ENCODE measurements around the gene ACOT7.

The ACOT7 gene

DNA sequence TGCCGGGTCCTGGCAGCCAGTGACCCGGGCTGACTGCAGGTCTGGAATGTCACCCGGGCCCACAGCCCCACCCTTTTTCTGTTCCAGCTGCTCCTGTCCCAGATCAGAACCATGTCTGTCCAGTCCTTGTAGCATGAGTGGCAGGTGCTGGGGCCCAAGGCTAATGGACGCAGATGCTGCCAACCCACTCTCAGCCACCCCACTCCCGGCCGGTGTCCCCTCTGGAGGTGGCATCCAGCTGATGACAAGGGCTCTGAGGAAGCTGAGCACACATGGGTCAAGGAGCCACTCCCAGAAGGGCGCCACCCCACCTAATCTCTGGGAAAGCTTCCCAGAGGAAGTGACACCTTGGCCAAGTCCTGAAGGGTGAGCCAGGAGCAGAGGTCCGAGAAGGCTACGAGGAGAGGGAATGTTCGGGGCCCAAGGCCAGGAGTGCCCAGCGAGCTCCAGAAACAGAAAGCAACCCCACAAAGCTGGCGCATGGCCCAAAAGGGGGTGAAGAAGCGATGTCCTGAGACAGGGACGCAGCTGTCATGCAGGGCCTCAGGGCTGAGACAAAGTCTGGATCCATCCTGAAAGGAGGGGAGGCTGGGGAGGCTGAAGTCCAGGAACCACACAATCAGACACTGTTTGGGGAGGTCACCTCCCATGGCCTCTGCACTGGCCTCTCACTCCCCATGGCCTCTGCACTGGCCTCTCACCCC lies 39.5 kb downstream of the ACOT7 start:
- no peak overlapping the region for H3K4me2 ChIP-seq (ENCODE audit: low read length)
- H3K4me3 ChIP-seq (ENCODE audit: low read depth, low read length, poor library complexity, severe bottlenecking), result no peak overlapping the region
- no peak for TF ChIP-seq EZH2 (IDR thresholded peaks at IDR 0.05; ENCODE audit: borderline replicate concordance, low read length)
- TF ChIP-seq, protein P1, sequence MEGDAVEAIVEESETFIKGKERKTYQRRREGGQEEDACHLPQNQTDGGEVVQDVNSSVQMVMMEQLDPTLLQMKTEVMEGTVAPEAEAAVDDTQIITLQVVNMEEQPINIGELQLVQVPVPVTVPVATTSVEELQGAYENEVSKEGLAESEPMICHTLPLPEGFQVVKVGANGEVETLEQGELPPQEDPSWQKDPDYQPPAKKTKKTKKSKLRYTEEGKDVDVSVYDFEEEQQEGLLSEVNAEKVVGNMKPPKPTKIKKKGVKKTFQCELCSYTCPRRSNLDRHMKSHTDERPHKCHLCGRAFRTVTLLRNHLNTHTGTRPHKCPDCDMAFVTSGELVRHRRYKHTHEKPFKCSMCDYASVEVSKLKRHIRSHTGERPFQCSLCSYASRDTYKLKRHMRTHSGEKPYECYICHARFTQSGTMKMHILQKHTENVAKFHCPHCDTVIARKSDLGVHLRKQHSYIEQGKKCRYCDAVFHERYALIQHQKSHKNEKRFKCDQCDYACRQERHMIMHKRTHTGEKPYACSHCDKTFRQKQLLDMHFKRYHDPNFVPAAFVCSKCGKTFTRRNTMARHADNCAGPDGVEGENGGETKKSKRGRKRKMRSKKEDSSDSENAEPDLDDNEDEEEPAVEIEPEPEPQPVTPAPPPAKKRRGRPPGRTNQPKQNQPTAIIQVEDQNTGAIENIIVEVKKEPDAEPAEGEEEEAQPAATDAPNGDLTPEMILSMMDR (IDR thresholded peaks at IDR 0.05; ENCODE audit: low read length), result no peak
- H4K20me1 ChIP-seq (ENCODE audit: insufficient read depth, low read length), result no peaks in the 10 kb centered on the region
- no peaks in the 10 kb centered on the region for H3K9me3 ChIP-seq (ENCODE audit: low read length)
- H3K27me3 ChIP-seq (ENCODE audit: insufficient read depth, low read length), result no peaks in the 10 kb centered on the region
- no peaks in the 10 kb centered on the region for H3K36me3 ChIP-seq (ENCODE audit: insufficient read depth, low read length)
- no peaks in the 10 kb centered on the region for H3K9me2 ChIP-seq (ENCODE audit: low read depth, low read length)
- H2AFZ ChIP-seq (ENCODE audit: low read length), result no peak overlapping the region
- H3K4me1 ChIP-seq (ENCODE audit: insufficient read depth, low read length, severe bottlenecking), result no peaks in the 10 kb centered on the region
- no peak overlapping the region for H3K27ac ChIP-seq (ENCODE audit: low read depth, low read length, poor library complexity, severe bottlenecking)
- no peaks in the 10 kb centered on the region for H3K79me2 ChIP-seq (ENCODE audit: insufficient read depth, low read length)
- no peak overlapping the region for H3K9ac ChIP-seq (ENCODE audit: low read length)
- no peaks in the 10 kb centered on the region for H3F3A ChIP-seq (ENCODE audit: insufficient read depth, low read length)

DNA sequence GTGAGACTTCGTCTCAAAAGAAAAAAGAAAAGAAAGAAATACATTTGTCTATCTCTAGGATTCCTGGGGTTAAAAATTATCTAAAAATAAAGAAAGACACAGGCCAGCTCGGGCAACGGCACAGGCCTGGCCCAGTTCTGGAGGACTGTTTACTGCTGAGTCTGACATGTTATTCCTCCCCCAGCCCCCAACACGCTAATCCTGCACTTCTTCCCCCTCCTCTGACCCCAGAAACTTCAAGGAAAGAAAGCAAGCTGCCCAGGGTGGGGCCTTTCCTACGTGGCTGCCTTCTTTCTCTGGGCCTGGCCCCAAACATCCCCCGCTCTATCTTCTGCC lies 40.0 kb downstream of the ACOT7 start:
- Histone ChIP-seq H2AFZ (ENCODE audit: low read length) (no peak overlapping the region), H3K79me2 (ENCODE audit: insufficient read depth, low read length) (no peaks in the 10 kb centered on the region), H4K20me1 (ENCODE audit: insufficient read depth, low read length) (no peaks in the 10 kb centered on the region), H3K4me1 (ENCODE audit: insufficient read depth, low read length, severe bottlenecking) (peaks cover 2% of the 10 kb centered on the region), H3K9me2 (ENCODE audit: low read depth, low read length) (no peaks in the 10 kb centered on the region), H3K9ac (ENCODE audit: low read length) (no peak overlapping the region), H3K9me3 (ENCODE audit: low read length) (no peaks in the 10 kb centered on the region), H3F3A (ENCODE audit: insufficient read depth, low read length) (no peaks in the 10 kb centered on the region), H3K4me3 (ENCODE audit: low read depth, low read length, poor library complexity, severe bottlenecking) (no peak overlapping the region), H3K36me3 (ENCODE audit: insufficient read depth, low read length) (no peaks in the 10 kb centered on the region), H3K27ac (ENCODE audit: low read depth, low read length, poor library complexity, severe bottlenecking) (no peak overlapping the region), H3K27me3 (ENCODE audit: insufficient read depth, low read length) (no peaks in the 10 kb centered on the region), H3K4me2 (ENCODE audit: low read length) (no peak overlapping the region)
- TF ChIP-seq EZH2 (IDR thresholded peaks at IDR 0.05; ENCODE audit: borderline replicate concordance, low read length), result no peak
- TF ChIP-seq, protein P1 (IDR thresholded peaks at IDR 0.05; ENCODE audit: low read length), result no peak

DNA sequence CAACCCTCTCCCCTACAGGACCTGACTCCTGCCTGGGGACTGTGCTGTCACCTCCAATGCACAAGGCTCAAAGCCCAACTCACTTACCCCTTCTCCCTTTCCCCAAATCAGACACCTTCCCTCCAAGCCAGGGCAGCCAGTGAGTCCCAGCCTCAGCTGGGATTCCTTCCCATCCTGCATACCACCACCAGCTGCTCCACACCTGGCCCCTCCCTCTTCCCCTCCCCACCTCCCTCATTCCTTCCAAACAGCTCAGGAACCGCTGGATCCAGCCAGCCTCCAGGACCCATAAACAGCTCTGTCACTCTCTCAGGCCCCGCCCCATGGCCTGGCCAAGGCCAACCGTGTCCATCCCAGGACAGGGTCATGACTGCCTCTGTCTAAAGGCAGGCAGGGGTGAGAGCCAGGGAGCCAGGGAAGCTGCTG lies 41.4 kb downstream of the ACOT7 start:
- H3K9ac ChIP-seq (ENCODE audit: low read length), result no peak overlapping the region
- no peak overlapping the region for H3K27ac ChIP-seq (ENCODE audit: low read depth, low read length, poor library complexity, severe bottlenecking)
- H3K9me2 ChIP-seq (ENCODE audit: low read depth, low read length), result no peaks in the 10 kb centered on the region
- H3K4me3 ChIP-seq (ENCODE audit: low read depth, low read length, poor library complexity, severe bottlenecking), result no peak overlapping the region
- H3K4me1 ChIP-seq (ENCODE audit: insufficient read depth, low read length, severe bottlenecking), result peaks cover 8% of the 10 kb centered on the region
- no peaks in the 10 kb centered on the region for H4K20me1 ChIP-seq (ENCODE audit: insufficient read depth, low read length)
- H2AFZ ChIP-seq (ENCODE audit: low read length), result no peak overlapping the region
- H3F3A ChIP-seq (ENCODE audit: insufficient read depth, low read length), result no peaks in the 10 kb centered on the region
- no peaks in the 10 kb centered on the region for H3K79me2 ChIP-seq (ENCODE audit: insufficient read depth, low read length)
- no peaks in the 10 kb centered on the region for H3K9me3 ChIP-seq (ENCODE audit: low read length)
- H3K27me3 ChIP-seq (ENCODE audit: insufficient read depth, low read length), result no peaks in the 10 kb centered on the region
- no peak overlapping the region for H3K4me2 ChIP-seq (ENCODE audit: low read length)
- TF ChIP-seq EZH2 (IDR thresholded peaks at IDR 0.05; ENCODE audit: borderline replicate concordance, low read length), result no peak
- TF ChIP-seq, protein P1 (IDR thresholded peaks at IDR 0.05; ENCODE audit: low read length), result no peak
- H3K36me3 ChIP-seq (ENCODE audit: insufficient read depth, low read length), result no peaks in the 10 kb centered on the region
